ENCODE measurements around the gene CDC14C. TPM values are rescaled to one million over a fixed set of nuclear protein-coding genes. Genes with fewer than 3 reads are reported as not detected.

CDC14C gene
- total RNA-seq, 2 experiments from 2014 or later: not detected

- no peak overlapping the region for H3K4me2 ChIP-seq (ENCODE audit: low read length)
- BruUV-seq (replicated peaks): no TSS peak
These were observed 46.8 kb downstream of the CDC14C start for GRCh38 chr7:48971173-48971572.

GRCh38 chr7:48976253-48976652 lies 51.9 kb downstream of the CDC14C start:
- no peak overlapping the region for H3K27ac ChIP-seq (ENCODE audit: low read depth, low read length, poor library complexity, severe bottlenecking)
- H3K4me2 ChIP-seq (ENCODE audit: low read length): no peak overlapping the region
- no TSS peak for BruUV-seq (replicated peaks)
- H3K79me2 ChIP-seq (ENCODE audit: insufficient read depth, low read depth, low read length): no peaks in the 10 kb centered on the region
- no peak for TF ChIP-seq EZH2phosphoT487 (IDR thresholded peaks at IDR 0.05; ENCODE audit: borderline replicate concordance, low read depth, low read length)
- TF ChIP-seq CTCF (conservative IDR thresholded peaks at IDR 0.05; ENCODE audit: low read length): no peak
- no peaks in the 10 kb centered on the region for H3K9me2 ChIP-seq (ENCODE audit: insufficient read depth, low read length)
- H3K36me3 ChIP-seq (ENCODE audit: insufficient read depth, low read length): no peaks in the 10 kb centered on the region
- ChIA-PET CTCF (ENCODE audit: unreplicated experiment) (no interaction called here), POLR2A (interaction anchor here (0.7 kb wide), 1 partner anchor 21 kb away, joined by 3 read pairs; no protein-coding TSS in a partner anchor)
- H4K20me1 ChIP-seq (ENCODE audit: insufficient read depth, low read length): no peaks in the 10 kb centered on the region
- no peak for DNase-seq (ENCODE audit: low spot score)
- no peaks in the 10 kb centered on the region for H3K9me3 ChIP-seq (ENCODE audit: low read length)
- no peak overlapping the region for H2AFZ ChIP-seq (ENCODE audit: low read length)
- no peaks in the 10 kb centered on the region for H3K4me1 ChIP-seq (ENCODE audit: insufficient read depth, low read length, poor library complexity, severe bottlenecking)
- no peak overlapping the region for H3K4me3 ChIP-seq (ENCODE audit: low read depth, low read length, poor library complexity, severe bottlenecking)
- intact Hi-C loops (cut with micrococcal nuclease; ENCODE audit: unreplicated experiment): no loop called here

More at GRCh38 chr7:48971173-48971572, 46.8 kb downstream of the CDC14C start:
- no peak for TF ChIP-seq CTCF (conservative IDR thresholded peaks at IDR 0.05; ENCODE audit: low read length)
- no peak for TF ChIP-seq EZH2phosphoT487 (IDR thresholded peaks at IDR 0.05; ENCODE audit: borderline replicate concordance, low read depth, low read length)
- no peak for DNase-seq (ENCODE audit: low spot score)
- intact Hi-C loops (cut with micrococcal nuclease; ENCODE audit: unreplicated experiment): no loop called here
- H4K20me1 ChIP-seq (ENCODE audit: insufficient read depth, low read length): no peaks in the 10 kb centered on the region
- H3K9me3 ChIP-seq (ENCODE audit: low read length): no peaks in the 10 kb centered on the region
- H3K4me1 ChIP-seq (ENCODE audit: insufficient read depth, low read length, poor library complexity, severe bottlenecking): no peaks in the 10 kb centered on the region
- no peak overlapping the region for H2AFZ ChIP-seq (ENCODE audit: low read length)
- H3K4me3 ChIP-seq (ENCODE audit: low read depth, low read length, poor library complexity, severe bottlenecking): no peak overlapping the region
- no peaks in the 10 kb centered on the region for H3K36me3 ChIP-seq (ENCODE audit: insufficient read depth, low read length)
- ChIA-PET POLR2A (no interaction called here), CTCF (ENCODE audit: unreplicated experiment) (no interaction called here)
- no peaks in the 10 kb centered on the region for H3K9me2 ChIP-seq (ENCODE audit: insufficient read depth, low read length)
- H3K79me2 ChIP-seq (ENCODE audit: insufficient read depth, low read depth, low read length): no peaks in the 10 kb centered on the region
- H3K27ac ChIP-seq (ENCODE audit: low read depth, low read length, poor library complexity, severe bottlenecking): no peak overlapping the region

GRCh38 chr7:48976850-48977249 lies 52.5 kb downstream of the CDC14C start:
- no peak overlapping the region for H3K4me3 ChIP-seq (ENCODE audit: low read depth, low read length, poor library complexity, severe bottlenecking)
- intact Hi-C loops (cut with micrococcal nuclease; ENCODE audit: unreplicated experiment): no loop called here
- H4K20me1 ChIP-seq (ENCODE audit: insufficient read depth, low read length): no peaks in the 10 kb centered on the region
- no peaks in the 10 kb centered on the region for H3K4me1 ChIP-seq (ENCODE audit: insufficient read depth, low read length, poor library complexity, severe bottlenecking)
- H3K9me2 ChIP-seq (ENCODE audit: insufficient read depth, low read length): no peaks in the 10 kb centered on the region
- no peak for DNase-seq (ENCODE audit: low spot score)
- H3K79me2 ChIP-seq (ENCODE audit: insufficient read depth, low read depth, low read length): no peaks in the 10 kb centered on the region
- H2AFZ ChIP-seq (ENCODE audit: low read length): no peak overlapping the region
- no TSS peak for BruUV-seq (replicated peaks)
- H3K36me3 ChIP-seq (ENCODE audit: insufficient read depth, low read length): no peaks in the 10 kb centered on the region
- CTCF ChIA-PET (ENCODE audit: unreplicated experiment): no interaction called here
- H3K27ac ChIP-seq (ENCODE audit: low read depth, low read length, poor library complexity, severe bottlenecking): no peak overlapping the region
- no peak overlapping the region for H3K4me2 ChIP-seq (ENCODE audit: low read length)
- no peaks in the 10 kb centered on the region for H3K9me3 ChIP-seq (ENCODE audit: low read length)
- no peak for TF ChIP-seq EZH2phosphoT487 (IDR thresholded peaks at IDR 0.05; ENCODE audit: borderline replicate concordance, low read depth, low read length)
- TF ChIP-seq CTCF (conservative IDR thresholded peaks at IDR 0.05; ENCODE audit: low read length): no peak
- POLR2A ChIA-PET: interaction anchor here (0.6 to 0.7 kb wide), 2 partner anchors 22 to 936 kb away, joined by 3 to 4 read pairs; no protein-coding TSS in a partner anchor

Measured in OCI-LY7 (cell line).